Activated naive CD4-positive, alpha-beta T cell treated with anti-CD3 and anti-CD28 coated beads, Interleukin-2, amount 50 U/mL, for 24 hours (primary cell): Measurements from ENCODE around the gene ACSM3.
"Not testable (repeated sequence)": the region's sequence is repeated elsewhere in the genome, so short reads cannot be mapped to it uniquely, and the experiment has no call there.

Experiments used
- H3K27ac Mint-ChIP-seq: one replicate; pipeline ENCODE4 v1.8.0; 2021; ENCODE audit warnings: mild to moderate bottlenecking, mixed read lengths
- H3K27me3 Mint-ChIP-seq: one replicate; pipeline ENCODE4 v1.8.0; 2021; ENCODE audit warnings: mixed read lengths
- H3K36me3 Mint-ChIP-seq: one replicate; pipeline ENCODE4 v1.8.0; 2021; ENCODE audit warnings: mixed read lengths
- H3K4me1 Mint-ChIP-seq: one replicate; pipeline ENCODE4 v1.8.0; 2021; ENCODE audit warnings: mixed read lengths
- H3K4me3 Mint-ChIP-seq: one replicate; pipeline ENCODE4 v1.8.0; 2021; ENCODE audit warnings: mild to moderate bottlenecking, mixed read lengths
- H3K9me3 Mint-ChIP-seq: one replicate; pipeline ENCODE4 v1.8.0; 2021; ENCODE audit warnings: mixed read lengths

ACSM3 gene

GRCh38 chr16:20746461-20746860 lies 17.4 kb upstream of the ACSM3 start:
- Mint-ChIP-seq H3K27ac (no peak overlapping the region), H3K9me3 (peaks cover 6% of the 10 kb centered on the region), H3K4me1 (peaks cover 4% of the 10 kb centered on the region), H3K4me3 (no peak overlapping the region), H3K27me3 (no peaks in the 10 kb centered on the region), H3K36me3 (peaks cover 6% of the 10 kb centered on the region)

DNA sequence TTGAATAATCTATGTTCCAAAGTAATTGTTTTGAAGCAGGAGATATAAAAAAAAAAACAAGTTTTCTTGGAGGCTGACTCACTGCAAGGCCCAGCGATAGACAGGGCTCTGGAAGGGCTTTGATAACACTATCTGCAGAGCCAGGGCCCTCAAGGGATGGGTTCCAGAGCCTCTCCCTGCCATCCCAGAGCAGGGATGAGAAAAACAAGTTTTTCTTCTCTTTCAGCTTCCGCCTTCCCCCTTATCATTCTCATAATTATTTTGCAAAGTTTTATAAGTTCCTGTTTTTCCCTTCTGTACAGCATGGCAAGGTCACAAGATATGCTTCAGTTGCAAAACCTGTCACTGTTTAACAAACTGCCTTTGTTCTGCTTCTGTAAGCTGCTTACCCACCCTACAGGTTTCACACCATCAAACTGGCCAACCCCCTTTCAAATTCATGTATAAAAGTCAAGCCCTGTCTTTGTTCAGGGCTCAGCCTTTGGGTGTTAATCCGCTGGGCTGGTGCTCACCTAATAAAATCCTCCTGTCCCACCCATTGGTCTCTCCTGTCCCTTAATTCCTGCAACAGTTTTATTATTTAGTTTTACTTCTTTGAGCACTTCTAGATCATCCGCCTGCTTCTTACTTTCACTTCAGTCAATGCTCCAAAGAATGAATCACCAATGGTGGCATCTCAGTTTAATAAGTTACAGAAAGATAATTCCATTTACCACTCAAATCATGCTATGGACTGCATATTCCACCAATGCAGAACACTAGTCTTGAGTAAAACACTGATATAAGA lies 16.6 kb upstream of the ACSM3 start:
- Mint-ChIP-seq H3K4me1 (no peaks in the 10 kb centered on the region), H3K36me3 (peaks cover 6% of the 10 kb centered on the region), H3K27me3 (no peaks in the 10 kb centered on the region), H3K4me3 (no peak overlapping the region), H3K9me3 (peaks cover 7% of the 10 kb centered on the region), H3K27ac (no peak overlapping the region)

GRCh38 chr16:20749474-20749873 lies 14.3 kb upstream of the ACSM3 start:
- H3K27ac Mint-ChIP-seq, result no peak overlapping the region
- H3K36me3 Mint-ChIP-seq, result peaks cover 9% of the 10 kb centered on the region
- H3K27me3 Mint-ChIP-seq, result no peaks in the 10 kb centered on the region
- H3K4me3 Mint-ChIP-seq, result no peak overlapping the region
- peaks cover 15% of the 10 kb centered on the region for H3K9me3 Mint-ChIP-seq
- H3K4me1 Mint-ChIP-seq, result no peaks in the 10 kb centered on the region

- no peaks in the 10 kb centered on the region for H3K4me1 Mint-ChIP-seq
- no peak overlapping the region for H3K27ac Mint-ChIP-seq
- peaks cover 22% of the 10 kb centered on the region for H3K9me3 Mint-ChIP-seq
- H3K27me3 Mint-ChIP-seq, result no peaks in the 10 kb centered on the region
- no peak overlapping the region for H3K4me3 Mint-ChIP-seq
- H3K36me3 Mint-ChIP-seq, result peaks cover 11% of the 10 kb centered on the region
Measured at GRCh38 chr16:20750558-20750957, 13.3 kb upstream of the ACSM3 start.

DNA sequence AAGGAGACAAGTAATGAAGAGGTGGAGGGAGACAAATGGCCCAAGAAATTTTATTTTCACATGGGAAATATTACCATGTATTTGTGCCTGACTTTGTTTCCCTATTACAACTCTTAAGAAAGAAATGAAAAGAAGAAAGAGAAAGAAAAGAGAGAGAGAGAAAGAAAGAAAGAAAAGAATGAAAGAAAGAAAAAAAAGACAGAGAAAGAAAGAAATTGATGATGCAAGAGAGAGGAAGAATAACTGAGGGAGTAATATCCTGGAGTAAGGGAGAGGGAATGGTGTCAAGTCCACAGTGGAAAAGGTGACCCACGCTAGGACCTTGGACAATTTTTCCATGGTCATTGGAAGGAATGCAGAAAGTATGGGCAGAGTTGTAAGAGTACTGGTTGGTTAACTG lies 10.1 kb upstream of the ACSM3 start:
- no peaks in the 10 kb centered on the region for H3K4me1 Mint-ChIP-seq
- H3K4me3 Mint-ChIP-seq, result no peak overlapping the region
- no peak overlapping the region for H3K27ac Mint-ChIP-seq
- H3K27me3 Mint-ChIP-seq, result no peaks in the 10 kb centered on the region
- H3K36me3 Mint-ChIP-seq, result peaks cover 5% of the 10 kb centered on the region
- H3K9me3 Mint-ChIP-seq, result peaks cover 15% of the 10 kb centered on the region

DNA sequence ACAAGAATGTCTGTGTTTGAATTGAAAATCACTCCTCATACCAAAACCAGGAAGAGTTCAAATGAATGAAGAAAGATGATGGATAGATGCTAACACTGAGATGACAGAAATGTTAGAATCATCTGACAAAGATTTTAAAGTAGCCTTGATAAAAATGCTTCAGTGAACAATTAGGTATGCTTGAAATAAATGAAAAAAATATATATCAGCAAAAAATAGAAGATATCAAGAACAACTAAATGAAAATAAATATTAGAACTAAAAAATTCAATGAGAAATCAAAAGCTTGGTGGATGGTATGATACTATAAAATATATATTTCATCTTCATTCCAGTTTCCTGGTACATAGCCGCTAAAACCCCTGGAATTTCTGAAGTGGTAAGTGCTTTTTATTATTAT lies 8.6 kb upstream of the ACSM3 start:
- Mint-ChIP-seq H3K4me3 (no peak overlapping the region), H3K4me1 (no peaks in the 10 kb centered on the region), H3K27me3 (no peaks in the 10 kb centered on the region), H3K27ac (no peak overlapping the region), H3K36me3 (peaks cover 12% of the 10 kb centered on the region), H3K9me3 (peaks cover 15% of the 10 kb centered on the region)

GRCh38 chr16:20755799-20756198 lies 8.0 kb upstream of the ACSM3 start:
- H3K4me1 Mint-ChIP-seq, H3K4me3 Mint-ChIP-seq, H3K27me3 Mint-ChIP-seq, H3K27ac Mint-ChIP-seq: not testable (repeated sequence)
- peaks cover 15% of the 10 kb centered on the region for H3K9me3 Mint-ChIP-seq
- peaks cover 14% of the 10 kb centered on the region for H3K36me3 Mint-ChIP-seq

GRCh38 chr16:20760346-20760745 lies 3.5 kb upstream of the ACSM3 start:
- Mint-ChIP-seq H3K9me3 (no peaks in the 10 kb centered on the region), H3K4me3 (no peak overlapping the region), H3K27me3 (no peaks in the 10 kb centered on the region), H3K4me1 (peaks cover 34% of the 10 kb centered on the region), H3K27ac (no peak overlapping the region), H3K36me3 (peaks cover 16% of the 10 kb centered on the region)

DNA sequence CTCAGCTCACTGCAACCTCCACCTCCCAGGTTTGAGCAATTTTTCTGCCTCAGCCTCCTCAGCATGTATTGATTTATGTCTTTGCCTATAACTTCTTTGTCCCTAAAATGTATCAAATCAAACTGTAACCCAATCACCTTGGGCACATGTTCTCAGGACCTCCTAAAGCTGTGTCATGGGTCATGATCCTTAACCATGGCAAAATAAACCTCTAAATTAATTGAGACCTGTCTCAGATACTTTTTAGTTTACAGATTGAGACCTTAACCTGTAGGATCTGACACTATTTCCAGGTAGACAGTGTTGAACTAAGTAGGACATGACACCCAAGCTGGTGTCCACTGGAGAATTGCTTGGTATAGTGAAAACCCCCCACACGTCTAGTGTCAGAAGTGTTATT lies 2.6 kb upstream of the ACSM3 start:
- Mint-ChIP-seq H3K9me3 (no peaks in the 10 kb centered on the region), H3K27ac (no peak overlapping the region), H3K27me3 (no peaks in the 10 kb centered on the region), H3K36me3 (peaks cover 16% of the 10 kb centered on the region), H3K4me3 (no peak overlapping the region), H3K4me1 (peaks cover 38% of the 10 kb centered on the region)

DNA sequence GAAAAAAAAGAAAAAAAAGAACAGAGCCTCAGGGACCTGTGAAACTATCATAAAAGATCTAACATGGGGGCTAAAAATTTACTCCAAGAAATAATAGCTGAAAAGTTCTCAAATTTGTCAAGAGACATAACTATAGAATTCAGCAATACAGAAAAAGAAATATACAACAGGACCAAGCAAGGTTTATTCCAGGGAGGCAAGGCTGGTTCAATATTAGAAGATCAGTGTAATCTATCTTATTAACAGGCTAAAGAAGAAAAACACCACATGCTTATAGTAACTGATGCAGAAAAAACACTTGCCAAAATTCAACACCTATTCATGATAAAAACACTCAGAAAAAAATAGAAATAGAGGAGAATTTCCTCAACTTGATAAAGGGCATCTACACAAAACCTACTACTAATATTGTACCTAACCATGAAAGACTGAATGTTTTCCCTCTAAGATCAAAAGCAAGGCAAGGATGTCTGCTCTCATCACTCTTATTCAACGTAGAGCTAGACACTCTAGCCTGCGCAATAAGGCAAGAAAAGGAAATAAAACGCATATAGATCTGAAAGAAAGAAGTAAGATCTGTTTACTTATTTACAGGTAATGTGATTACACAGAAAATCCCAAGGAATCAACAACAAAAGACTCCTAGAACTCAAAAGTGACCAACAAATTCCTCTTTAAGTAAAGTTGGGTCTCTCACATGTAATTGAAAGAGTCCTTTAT lies 1.2 kb upstream of the ACSM3 start:
- peaks cover 38% of the 10 kb centered on the region for H3K4me1 Mint-ChIP-seq
- H3K27me3 Mint-ChIP-seq, result no peaks in the 10 kb centered on the region
- peak overlapping the region; percentile 96 for H3K4me3 Mint-ChIP-seq
- peaks cover 16% of the 10 kb centered on the region for H3K36me3 Mint-ChIP-seq
- peak overlapping the region; percentile 98 for H3K27ac Mint-ChIP-seq
- H3K9me3 Mint-ChIP-seq, result no peaks in the 10 kb centered on the region

- Mint-ChIP-seq H3K36me3 (peaks cover 16% of the 10 kb centered on the region), H3K4me1 (peaks cover 38% of the 10 kb centered on the region)
- H3K27me3 Mint-ChIP-seq, H3K27ac Mint-ChIP-seq, H3K4me3 Mint-ChIP-seq, H3K9me3 Mint-ChIP-seq: not testable (repeated sequence)
Measured at GRCh38 chr16:20764448-20764847, 634 bp downstream of the ACSM3 start.

GRCh38 chr16:20765732-20766131 lies 1.9 kb downstream of the ACSM3 start:
- Mint-ChIP-seq H3K36me3 (peaks cover 9% of the 10 kb centered on the region), H3K4me1 (peaks cover 38% of the 10 kb centered on the region), H3K4me3 (no peak overlapping the region), H3K9me3 (no peaks in the 10 kb centered on the region), H3K27ac (no peak overlapping the region), H3K27me3 (no peaks in the 10 kb centered on the region)

- no peak overlapping the region for H3K4me3 Mint-ChIP-seq
- peaks cover 38% of the 10 kb centered on the region for H3K4me1 Mint-ChIP-seq
- peaks cover 6% of the 10 kb centered on the region for H3K36me3 Mint-ChIP-seq
- no peak overlapping the region for H3K27ac Mint-ChIP-seq
- no peaks in the 10 kb centered on the region for H3K9me3 Mint-ChIP-seq
- H3K27me3 Mint-ChIP-seq, result no peaks in the 10 kb centered on the region
Measured at GRCh38 chr16:20766294-20766693, 2.5 kb downstream of the ACSM3 start.

DNA sequence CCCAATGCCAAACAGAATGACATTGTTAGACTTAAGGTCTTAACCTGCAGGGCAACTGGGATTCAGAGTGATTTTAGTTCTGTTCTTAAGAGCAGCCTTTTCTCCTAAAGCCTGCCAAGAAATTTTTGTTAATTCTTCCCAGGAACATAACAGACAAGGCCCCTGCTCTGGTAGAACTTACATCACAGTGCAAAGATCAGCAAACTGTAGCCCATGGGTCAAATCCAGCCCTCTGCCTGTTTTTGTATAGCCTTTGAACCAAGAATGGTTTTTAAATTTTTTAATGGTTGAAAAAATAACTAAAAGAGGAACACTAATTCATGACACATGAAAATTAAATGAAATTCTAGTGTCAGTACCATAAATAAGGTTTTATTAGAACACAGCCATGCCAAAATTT lies 3.8 kb downstream of the ACSM3 start:
- Mint-ChIP-seq H3K27me3 (no peaks in the 10 kb centered on the region), H3K4me1 (peaks cover 28% of the 10 kb centered on the region), H3K36me3 (peaks cover 4% of the 10 kb centered on the region), H3K9me3 (no peaks in the 10 kb centered on the region), H3K4me3 (no peak overlapping the region), H3K27ac (no peak overlapping the region)

GRCh38 chr16:20768121-20768520 lies 4.3 kb downstream of the ACSM3 start:
- no peaks in the 10 kb centered on the region for H3K9me3 Mint-ChIP-seq
- H3K27me3 Mint-ChIP-seq, result no peaks in the 10 kb centered on the region
- peaks cover 22% of the 10 kb centered on the region for H3K4me1 Mint-ChIP-seq
- H3K27ac Mint-ChIP-seq, result no peak overlapping the region
- H3K36me3 Mint-ChIP-seq, result peaks cover 4% of the 10 kb centered on the region
- H3K4me3 Mint-ChIP-seq, result no peak overlapping the region

DNA sequence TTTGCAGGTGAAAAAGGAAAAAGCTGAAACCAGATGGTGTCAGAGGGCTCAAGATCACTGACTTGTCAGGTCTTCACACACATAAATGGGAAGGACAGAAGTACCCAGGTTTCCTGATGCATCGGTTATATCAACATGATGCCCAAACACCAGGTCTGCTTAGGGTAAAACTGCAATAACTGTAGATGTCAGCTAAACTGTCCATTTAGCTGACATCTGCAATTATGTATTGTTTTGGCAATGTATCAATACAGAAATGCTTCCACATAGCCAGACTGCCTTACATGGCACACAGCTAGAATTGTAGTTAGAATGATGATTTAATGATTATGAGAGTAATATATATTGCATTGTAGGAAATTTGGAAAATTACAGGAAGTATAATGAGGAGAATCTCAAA lies 5.0 kb downstream of the ACSM3 start:
- no peaks in the 10 kb centered on the region for H3K27me3 Mint-ChIP-seq
- H3K4me1 Mint-ChIP-seq, result peaks cover 15% of the 10 kb centered on the region
- H3K27ac Mint-ChIP-seq, result no peak overlapping the region

More for the DNA sequence above, 5.0 kb downstream of the ACSM3 start:
- Mint-ChIP-seq H3K9me3 (no peaks in the 10 kb centered on the region), H3K4me3 (no peak overlapping the region), H3K36me3 (peaks cover 4% of the 10 kb centered on the region)
